ENCODE data around the gene SH3BP5. TPM values are rescaled to one million over a fixed set of nuclear protein-coding genes. Genes with fewer than 3 reads are reported as not detected.

The SH3BP5 gene
- polyA plus RNA-seq, 1 experiment, result 30.9 TPM

- POLR2A ChIA-PET, result interaction anchor here (0.6 kb wide), 2 partner anchors 27 to 140 kb away, joined by 3 read pairs; no protein-coding TSS in a partner anchor
- DNase-seq (ENCODE audit: low read depth), result no peak
- Histone ChIP-seq H3K36me3 (ENCODE audit: control insufficient read depth, insufficient read depth, low read length) (no peaks in the 10 kb centered on the region), H3K27me3 (ENCODE audit: control insufficient read depth, insufficient read depth, low read length) (peaks cover 8% of the 10 kb centered on the region), H3K4me3 (ENCODE audit: low read depth, low read length) (no peak overlapping the region)
- CTCF ChIA-PET, result no interaction called here
- TF ChIP-seq CTCF (IDR thresholded peaks at IDR 0.05; ENCODE audit: insufficient read depth, low read depth, low read length), result no peak
Observed at GRCh38 chr3:15347063-15347736, 14.8 kb upstream of the SH3BP5 start.

DNA sequence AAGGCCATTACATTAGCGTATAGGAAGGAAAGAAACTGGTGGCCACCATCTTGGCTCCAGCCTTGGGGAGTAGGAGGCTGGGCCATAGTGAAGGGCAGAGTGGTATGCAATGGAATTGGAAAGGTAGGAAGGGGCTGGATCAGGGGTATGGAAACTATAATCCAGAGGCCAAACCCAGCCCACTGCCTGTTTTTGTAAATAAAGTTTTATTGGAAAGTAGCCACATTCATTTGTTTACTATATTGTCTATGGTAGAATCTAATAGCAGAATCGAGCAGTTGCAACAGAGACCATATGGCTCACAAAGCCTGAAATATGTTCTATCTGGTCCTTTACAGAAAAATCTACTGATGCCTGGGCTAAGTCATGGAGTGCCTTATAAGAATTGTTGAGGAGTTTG, 14.1 kb upstream of the SH3BP5 start:
- POLR2A ChIA-PET, result no interaction called here
- TF ChIP-seq CTCF (IDR thresholded peaks at IDR 0.05; ENCODE audit: insufficient read depth, low read depth, low read length), result no peak
- CTCF ChIA-PET, result interaction anchor here (0.8 kb wide), 1 partner anchor 81 kb away, joined by 3 read pairs; no protein-coding TSS in a partner anchor

GRCh38 chr3:15345608-15346137, 13.3 kb upstream of the SH3BP5 start:
- H3K27me3 ChIP-seq (ENCODE audit: control insufficient read depth, insufficient read depth, low read length), result peaks cover 10% of the 10 kb centered on the region
- CTCF ChIA-PET, result interaction anchor here (0.8 kb wide), 1 partner anchor 80 kb away, joined by 3 read pairs; no protein-coding TSS in a partner anchor
- POLR2A ChIA-PET, result interaction anchor here (0.6 kb wide), 1 partner anchor 13 kb away, joined by 5 read pairs; the partner anchor contains the start of gene SH3BP5
- DNase-seq (ENCODE audit: low read depth), result no peak
- H3K4me3 ChIP-seq (ENCODE audit: low read depth, low read length), result no peak overlapping the region
- TF ChIP-seq CTCF (IDR thresholded peaks at IDR 0.05; ENCODE audit: insufficient read depth, low read depth, low read length), result no peak
- H3K36me3 ChIP-seq (ENCODE audit: control insufficient read depth, insufficient read depth, low read length), result no peaks in the 10 kb centered on the region

More for the DNA sequence above, 14.1 kb upstream of the SH3BP5 start:
- H3K27me3 ChIP-seq (ENCODE audit: control insufficient read depth, insufficient read depth, low read length), result peaks cover 10% of the 10 kb centered on the region
- no peak overlapping the region for H3K4me3 ChIP-seq (ENCODE audit: low read depth, low read length)
- no peak for DNase-seq (ENCODE audit: low read depth)
- no peaks in the 10 kb centered on the region for H3K36me3 ChIP-seq (ENCODE audit: control insufficient read depth, insufficient read depth, low read length)

GRCh38 chr3:15345066-15345607, 12.8 kb upstream of the SH3BP5 start:
- H3K4me3 ChIP-seq (ENCODE audit: low read depth, low read length), result no peak overlapping the region
- H3K36me3 ChIP-seq (ENCODE audit: control insufficient read depth, insufficient read depth, low read length), result no peaks in the 10 kb centered on the region
- TF ChIP-seq CTCF (IDR thresholded peaks at IDR 0.05; ENCODE audit: insufficient read depth, low read depth, low read length), result no peak
- POLR2A ChIA-PET, result interaction anchor here (0.6 kb wide), 1 partner anchor 12 kb away, joined by 5 read pairs; the partner anchor contains the start of gene SH3BP5
- CTCF ChIA-PET, result no interaction called here
- no peak for DNase-seq (ENCODE audit: low read depth)
- peaks cover 10% of the 10 kb centered on the region for H3K27me3 ChIP-seq (ENCODE audit: control insufficient read depth, insufficient read depth, low read length)

DNA sequence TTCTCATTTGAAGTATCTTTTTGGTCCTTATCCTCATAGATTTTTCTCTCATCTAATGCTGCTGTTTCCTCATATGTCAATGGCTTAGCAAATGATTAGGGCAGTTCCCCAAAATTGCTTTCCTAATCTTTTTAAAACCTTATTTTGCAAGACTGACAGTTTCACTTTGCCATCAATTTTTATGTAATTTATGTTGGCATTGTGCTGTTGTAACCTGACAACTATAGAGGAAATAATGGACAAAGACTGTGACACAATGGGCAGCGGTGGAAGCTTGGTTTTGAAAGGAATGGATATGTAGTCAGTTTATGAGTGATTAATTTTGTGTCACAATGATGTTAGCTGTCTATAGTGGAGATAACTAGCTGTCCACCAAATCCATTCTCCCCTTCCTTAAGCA, 10.6 kb upstream of the SH3BP5 start:
- Histone ChIP-seq H3K27me3 (ENCODE audit: control insufficient read depth, insufficient read depth, low read length) (peaks cover 10% of the 10 kb centered on the region), H3K4me3 (ENCODE audit: low read depth, low read length) (no peak overlapping the region), H3K36me3 (ENCODE audit: control insufficient read depth, insufficient read depth, low read length) (no peaks in the 10 kb centered on the region)
- no peak for TF ChIP-seq CTCF (IDR thresholded peaks at IDR 0.05; ENCODE audit: insufficient read depth, low read depth, low read length)
- CTCF ChIA-PET, result interaction anchor here (0.8 to 2.3 kb wide), 6 partner anchors 9 to 33 kb away, joined by 3 to 6 read pairs (median 4); partner anchors contain the start of gene SH3BP5
- POLR2A ChIA-PET, result no interaction called here
- DNase-seq (ENCODE audit: low read depth), result no peak
